Measurements from ENCODE around the gene TMEM121.

TMEM121 gene

GRCh38 chr14:105495101-105495989 lies 31.0 kb upstream of the TMEM121 start:
- no peak for TF ChIP-seq CTCF (IDR thresholded peaks at IDR 0.05; ENCODE audit: low read depth, low read length)
- no peak overlapping the region for H3K4me3 ChIP-seq (ENCODE audit: low read depth, low read length)
- DNase-seq (ENCODE audit: low read depth, low spot score), result no peak
- in situ Hi-C loops (cut with HindIII; ENCODE audit: low sequenced_read_pairs), result no loop called here

- in situ Hi-C loops (cut with HindIII; ENCODE audit: low sequenced_read_pairs), result no loop called here
- H3K4me3 ChIP-seq (ENCODE audit: low read depth, low read length), result no peak overlapping the region
- DNase-seq (ENCODE audit: low read depth, low spot score), result no peak
- TF ChIP-seq CTCF (IDR thresholded peaks at IDR 0.05; ENCODE audit: low read depth, low read length), result no peak
These were observed 30.2 kb upstream of the TMEM121 start for GRCh38 chr14:105495990-105496830.

GRCh38 chr14:105496831-105497591 lies 29.4 kb upstream of the TMEM121 start:
- TF ChIP-seq CTCF (IDR thresholded peaks at IDR 0.05; ENCODE audit: low read depth, low read length), result no peak
- in situ Hi-C loops (cut with HindIII; ENCODE audit: low sequenced_read_pairs), result no loop called here
- no peak for DNase-seq (ENCODE audit: low read depth, low spot score)
- no peak overlapping the region for H3K4me3 ChIP-seq (ENCODE audit: low read depth, low read length)

- no peak for TF ChIP-seq CTCF (IDR thresholded peaks at IDR 0.05; ENCODE audit: low read depth, low read length)
- in situ Hi-C loops (cut with HindIII; ENCODE audit: low sequenced_read_pairs), result no loop called here
- H3K4me3 ChIP-seq (ENCODE audit: low read depth, low read length), result no peak overlapping the region
- DNase-seq (ENCODE audit: low read depth, low spot score), result no peak
These were observed 28.5 kb upstream of the TMEM121 start for GRCh38 chr14:105497671-105498429.

- no peak for TF ChIP-seq CTCF (IDR thresholded peaks at IDR 0.05; ENCODE audit: low read depth, low read length)
- in situ Hi-C loops (cut with HindIII; ENCODE audit: low sequenced_read_pairs), result no loop called here
- no peak overlapping the region for H3K4me3 ChIP-seq (ENCODE audit: low read depth, low read length)
- DNase-seq (ENCODE audit: low read depth, low spot score), result no peak
These were observed 27.7 kb upstream of the TMEM121 start for GRCh38 chr14:105498430-105499255.
